Tibial nerve (tissue), 3 donors: ENCODE data around the gene NEDD4L.

Experiments used
- EP300 ChIP-seq, 2 donors: sonication (generic); formaldehyde crosslinking; IDR thresholded peaks; one replicate each; pipeline ENCODE4 v1.6.1; 2017; ENCODE audit warnings: antibody characterized with exemption in 2 of 2, mild to moderate bottlenecking in 1 of 2
- POLR2A ChIP-seq, 2 donors: fragments of 450-650 bp; IDR thresholded peaks; one replicate each; pipeline ENCODE4 v1.6.1; 2017; ENCODE audit warnings: antibody characterized with exemption in 2 of 2, mild to moderate bottlenecking in 2 of 2, moderate library complexity in 2 of 2

- TF ChIP-seq EP300 (IDR thresholded peaks at IDR 0.05), result no peak
- TF ChIP-seq POLR2A (IDR thresholded peaks at IDR 0.05), result no peak
These were observed 358.2 kb downstream of the NEDD4L start for GRCh38 chr18:58402247-58402646.
